Subcutaneous abdominal adipose tissue (tissue), 5 donors: Measurements from ENCODE around the gene RBM6.

ENCODE experiments used
- H3K27ac ChIP-seq: one replicate; pipeline ENCODE4 v1.7.0; 2013; ENCODE audit warnings: low read depth, mild to moderate bottlenecking, inconsistent platforms, low read length, moderate library complexity
- H3K27me3 ChIP-seq, 5 donors: one replicate each; pipeline ENCODE4 v1.7.0; 2013; ENCODE audit warnings: low read length in 5 of 5, inconsistent platforms in 1 of 5; ENCODE audit not compliant: control insufficient read depth in 5 of 5, insufficient read depth in 4 of 5
- H3K36me3 ChIP-seq, 5 donors: one replicate each; pipeline ENCODE4 v1.7.0; 2013; ENCODE audit warnings: low read length in 5 of 5; ENCODE audit not compliant: control insufficient read depth in 5 of 5, insufficient read depth in 5 of 5
- H3K4me1 ChIP-seq, 5 donors: one replicate each; pipeline ENCODE4 v1.7.0; 2013; ENCODE audit warnings: low read length in 5 of 5, mild to moderate bottlenecking in 3 of 5, moderate library complexity in 1 of 5; ENCODE audit not compliant: control insufficient read depth in 5 of 5, insufficient read depth in 5 of 5
- H3K4me3 ChIP-seq, 5 donors: one replicate each; pipeline ENCODE4 v1.7.0; 2013; ENCODE audit warnings: low read length in 5 of 5, low read depth in 1 of 5
- H3K9ac ChIP-seq, 5 donors: one replicate each; pipeline ENCODE4 v1.7.0; 2013; ENCODE audit warnings: low read length in 5 of 5, mild to moderate bottlenecking in 4 of 5, moderate library complexity in 3 of 5
- H3K9me3 ChIP-seq, 5 donors: one replicate each; pipeline ENCODE4 v1.7.0; 2013; ENCODE audit warnings: low read length in 5 of 5; ENCODE audit not compliant: control insufficient read depth in 5 of 5
- donor health status: healthy.
- donor health status: healthy.
- donor health status: healthy.
- donor health status: healthy.
- donor health status: healthy.

The RBM6 gene

GRCh38 chr3:50123394-50124051 lies 183.6 kb downstream of the RBM6 start:
- H3K9me3 ChIP-seq, result no peaks in the 10 kb centered on the region
- peaks cover 0 to 18% (median 14%) of the 10 kb centered on the region in 5 donors for H3K4me1 ChIP-seq
- no peak overlapping the region for H3K4me3 ChIP-seq
- H3K36me3 ChIP-seq, result peaks cover 3 to 29% (median 24%) of the 10 kb centered on the region in 5 donors
- no peak overlapping the region for H3K9ac ChIP-seq
- no peak overlapping the region for H3K27ac ChIP-seq
- peaks cover 0 to 5% (median 0%) of the 10 kb centered on the region in 5 donors for H3K27me3 ChIP-seq

GRCh38 chr3:50124052-50124799 lies 184.3 kb downstream of the RBM6 start:
- Histone ChIP-seq H3K36me3 (peaks cover 0 to 22% (median 20%) of the 10 kb centered on the region in 5 donors), H3K4me1 (peaks cover 0 to 18% (median 14%) of the 10 kb centered on the region in 5 donors), H3K9ac (no peak overlapping the region), H3K27me3 (peaks cover 0 to 5% (median 0%) of the 10 kb centered on the region in 5 donors), H3K9me3 (no peaks in the 10 kb centered on the region), H3K4me3 (no peak overlapping the region), H3K27ac (no peak overlapping the region)

- H3K27me3 ChIP-seq, result peaks cover 0 to 5% (median 0%) of the 10 kb centered on the region in 5 donors
- no peak overlapping the region for H3K27ac ChIP-seq
- H3K36me3 ChIP-seq, result peaks cover 0 to 18% (median 15%) of the 10 kb centered on the region in 5 donors
- no peak overlapping the region for H3K9ac ChIP-seq
- no peak overlapping the region for H3K4me3 ChIP-seq
- H3K9me3 ChIP-seq, result no peaks in the 10 kb centered on the region
- H3K4me1 ChIP-seq, result peaks cover 0 to 18% (median 14%) of the 10 kb centered on the region in 5 donors
These were observed 184.8 kb downstream of the RBM6 start for GRCh38 chr3:50124800-50125178.

- H3K27ac ChIP-seq, result no peak overlapping the region
- peaks cover 0 to 5% (median 0%) of the 10 kb centered on the region in 5 donors for H3K27me3 ChIP-seq
- H3K4me1 ChIP-seq, result peaks cover 0 to 18% (median 14%) of the 10 kb centered on the region in 5 donors
- no peak overlapping the region for H3K9ac ChIP-seq
- H3K9me3 ChIP-seq, result no peaks in the 10 kb centered on the region
- H3K4me3 ChIP-seq, result no peak overlapping the region
- H3K36me3 ChIP-seq, result peaks cover 0 to 8% (median 6%) of the 10 kb centered on the region in 5 donors
These were observed 185.8 kb downstream of the RBM6 start for GRCh38 chr3:50125541-50126286.

GRCh38 chr3:50126287-50127211 lies 186.6 kb downstream of the RBM6 start:
- H3K4me3 ChIP-seq, result no peak overlapping the region
- peaks cover 0 to 2% (median 0%) of the 10 kb centered on the region in 5 donors for H3K36me3 ChIP-seq
- peaks cover 0 to 5% (median 0%) of the 10 kb centered on the region in 5 donors for H3K27me3 ChIP-seq
- H3K9ac ChIP-seq, result no peak overlapping the region
- no peak overlapping the region for H3K27ac ChIP-seq
- H3K9me3 ChIP-seq, result no peaks in the 10 kb centered on the region
- H3K4me1 ChIP-seq, result peaks cover 0 to 18% (median 14%) of the 10 kb centered on the region in 5 donors
